GM19193 (cell line): ENCODE results near the gene AGMAT.

Experiments used
- POLR2A ChIP-seq: IDR thresholded peaks from 4 replicates; pipeline ENCODE4 v1.6.1; 2011; ENCODE audit not compliant: insufficient read depth, insufficient read length; ENCODE audit errors: extremely low read depth

The AGMAT gene

DNA sequence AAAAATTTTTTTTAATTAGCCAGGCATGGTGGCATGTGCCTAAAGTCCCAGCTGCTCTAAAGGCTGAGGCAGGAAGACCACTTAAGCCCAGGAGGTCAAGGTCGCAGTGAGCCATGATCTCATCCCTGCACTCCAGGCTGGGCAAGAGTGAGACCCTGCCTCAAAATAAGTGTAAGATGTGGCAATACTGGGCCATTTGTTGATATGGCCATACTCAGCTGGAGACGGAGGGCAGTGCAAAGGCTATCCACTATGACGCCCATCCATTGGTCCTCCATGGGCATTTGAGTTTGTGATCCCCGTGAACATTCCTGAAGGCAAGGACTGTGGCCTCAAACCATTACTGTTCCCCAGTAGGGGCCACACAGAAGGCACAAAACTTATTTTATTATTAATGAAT is 62.3 kb downstream of the AGMAT start:
- TF ChIP-seq POLR2A, result no peak
